Stimulated activated naive B cell treated with anti-CD40 and anti-IgM and Interleukin-4, amounts not matched to agents 10 μg/mL and 1 μg/mL and 100 μg/mL, for 72 hours (primary cell): Measurements from ENCODE around the gene KRTAP10-5.
"Not testable (repeated sequence)": the region's sequence is repeated elsewhere in the genome, so short reads cannot be mapped to it uniquely, and the experiment has no call there.

Source experiments
- ATAC-seq, 2 donors: fragments of 150-1000 bp; cut with Tn5 transposase; replicated peaks; 2 replicates each; pipeline ENCODE4 v1.10.0; 2021; ENCODE audit warnings: moderate library complexity in 1 of 2
- DNase-seq: peaks from one replicate; pipeline ENCODE4 v3.0.0; 2021
- H3K27ac Mint-ChIP-seq: one replicate; pipeline ENCODE4 v1.8.0; 2022; ENCODE audit warnings: mild to moderate bottlenecking, mixed read lengths
- H3K27me3 Mint-ChIP-seq, 2 donors: one replicate each; pipeline ENCODE4 v1.8.0; 2022; ENCODE audit warnings: mixed read lengths in 2 of 2
- H3K36me3 Mint-ChIP-seq, 2 donors: one replicate each; pipeline ENCODE4 v1.8.0; 2022; ENCODE audit warnings: mixed read lengths in 2 of 2, mild to moderate bottlenecking in 1 of 2
- H3K4me1 Mint-ChIP-seq, 2 donors: one replicate each; pipeline ENCODE4 v1.8.0; 2022; ENCODE audit warnings: mixed read lengths in 2 of 2, mild to moderate bottlenecking in 1 of 2
- H3K4me3 Mint-ChIP-seq, 2 donors: one replicate each; pipeline ENCODE4 v1.8.0; 2022; ENCODE audit warnings: mild to moderate bottlenecking in 2 of 2, mixed read lengths in 2 of 2, moderate library complexity in 1 of 2
- H3K9me3 Mint-ChIP-seq, 2 donors: one replicate each; pipeline ENCODE4 v1.8.0; 2022; ENCODE audit warnings: mixed read lengths in 2 of 2, mild to moderate bottlenecking in 1 of 2

The KRTAP10-5 gene

GRCh38 chr21:44615911-44616590 is 35.6 kb upstream of the KRTAP10-5 start:
- H3K9me3 Mint-ChIP-seq: peaks cover 17 to 28% of the 10 kb centered on the region in 2 donors
- no peak overlapping the region for H3K27ac Mint-ChIP-seq
- peaks cover 17 to 24% of the 10 kb centered on the region in 2 donors for H3K27me3 Mint-ChIP-seq
- H3K36me3 Mint-ChIP-seq: peaks cover 4 to 27% of the 10 kb centered on the region in 2 donors
- H3K4me3 Mint-ChIP-seq: no peak overlapping the region
- ATAC-seq (no peak), DNase-seq (no peak)
- peaks cover 10 to 11% of the 10 kb centered on the region in 2 donors for H3K4me1 Mint-ChIP-seq

GRCh38 chr21:44615466-44615865 is 35.1 kb upstream of the KRTAP10-5 start:
- no peak for DNase-seq
- peaks cover 10 to 11% of the 10 kb centered on the region in 2 donors for H3K4me1 Mint-ChIP-seq
- H3K27me3 Mint-ChIP-seq: peaks cover 17 to 24% of the 10 kb centered on the region in 2 donors
- no peak for ATAC-seq
- peaks cover 20 to 23% of the 10 kb centered on the region in 2 donors for H3K9me3 Mint-ChIP-seq
- no peak overlapping the region for H3K27ac Mint-ChIP-seq
- H3K4me3 Mint-ChIP-seq: no peak overlapping the region
- H3K36me3 Mint-ChIP-seq: peaks cover 3 to 23% of the 10 kb centered on the region in 2 donors

- Mint-ChIP-seq H3K4me1 (peaks cover 10 to 11% of the 10 kb centered on the region in 2 donors), H3K9me3 (peaks cover 21 to 22% of the 10 kb centered on the region in 2 donors), H3K27ac (no peak overlapping the region), H3K27me3 (peaks cover 17 to 24% of the 10 kb centered on the region in 2 donors), H3K36me3 (peaks cover 3 to 21% of the 10 kb centered on the region in 2 donors), H3K4me3 (no peak overlapping the region)
- ATAC-seq (no peak), DNase-seq (no peak)
These were observed 34.6 kb upstream of the KRTAP10-5 start for GRCh38 chr21:44614961-44615391.

- H3K27ac Mint-ChIP-seq: no peak overlapping the region
- H3K27me3 Mint-ChIP-seq: peaks cover 21 to 24% of the 10 kb centered on the region in 2 donors
These were observed 33.8 kb upstream of the KRTAP10-5 start for GRCh38 chr21:44614161-44614631.

GRCh38 chr21:44613386-44614155 is 33.2 kb upstream of the KRTAP10-5 start:
- H3K27me3 Mint-ChIP-seq: peaks cover 24 to 27% of the 10 kb centered on the region in 2 donors
- no peak overlapping the region for H3K27ac Mint-ChIP-seq
- H3K9me3 Mint-ChIP-seq: peaks cover 20 to 26% of the 10 kb centered on the region in 2 donors
- no peak overlapping the region for H3K4me3 Mint-ChIP-seq
- H3K36me3 Mint-ChIP-seq: peaks cover 3 to 8% of the 10 kb centered on the region in 2 donors
- ATAC-seq (no peak), DNase-seq (no peak)
- H3K4me1 Mint-ChIP-seq: peaks cover 4 to 5% of the 10 kb centered on the region in 2 donors

More at GRCh38 chr21:44614161-44614631, 33.8 kb upstream of the KRTAP10-5 start:
- Mint-ChIP-seq H3K36me3 (peaks cover 3 to 13% of the 10 kb centered on the region in 2 donors), H3K9me3 (peaks cover 21 to 23% of the 10 kb centered on the region in 2 donors), H3K4me3 (no peak overlapping the region), H3K4me1 (peaks cover 10 to 11% of the 10 kb centered on the region in 2 donors)
- DNase-seq: no peak
- no peak for ATAC-seq

- DNase-seq: no peak
- Mint-ChIP-seq H3K27me3 (peaks cover 26 to 27% of the 10 kb centered on the region in 2 donors), H3K4me1 (no peaks in the 10 kb centered on the region), H3K4me3 (no peak overlapping the region), H3K36me3 (peaks cover 3 to 8% of the 10 kb centered on the region in 2 donors), H3K9me3 (peaks cover 19 to 26% of the 10 kb centered on the region in 2 donors), H3K27ac (no peak overlapping the region)
- ATAC-seq: no peak
These were observed 32.3 kb upstream of the KRTAP10-5 start for GRCh38 chr21:44612669-44613229.

- no peak within 1 kb of the TSS for H3K4me3 Mint-ChIP-seq
- DNase-seq: no peak
- no peaks in the 10 kb centered on the region for H3K4me1 Mint-ChIP-seq
- peaks cover 28 to 30% of the 10 kb centered on the region in 2 donors for H3K27me3 Mint-ChIP-seq
- H3K36me3 Mint-ChIP-seq: peaks cover 3 to 8% of the 10 kb centered on the region in 2 donors
- no peak within 1 kb of the TSS for H3K27ac Mint-ChIP-seq
- H3K9me3 Mint-ChIP-seq: peaks cover 19 to 26% of the 10 kb centered on the region in 2 donors
- no peak for ATAC-seq
These were observed 31.7 kb upstream of the KRTAP10-5 start, which contains the start of gene KRTAP10-8 for GRCh38 chr21:44612029-44612486. TSS of gene KRTAP10-8 (plus strand) at chr21:44612079. CDS start at chr21:44612101, 22 bp downstream.

- Mint-ChIP-seq H3K36me3 (peaks cover 3 to 8% of the 10 kb centered on the region in 2 donors), H3K27me3 (peaks cover 32% of the 10 kb centered on the region in 2 donors), H3K4me3 (no peak overlapping the region), H3K27ac (no peak overlapping the region), H3K9me3 (peaks cover 20 to 26% of the 10 kb centered on the region in 2 donors), H3K4me1 (no peaks in the 10 kb centered on the region)
- ATAC-seq: no peak
- DNase-seq: no peak
These were observed 31.1 kb upstream of the KRTAP10-5 start for GRCh38 chr21:44611551-44611950.

GRCh38 chr21:44610157-44610843 is 29.9 kb upstream of the KRTAP10-5 start:
- not testable (repeated sequence) for H3K36me3 Mint-ChIP-seq, H3K27ac Mint-ChIP-seq, H3K4me1 Mint-ChIP-seq, DNase-seq, ATAC-seq, H3K4me3 Mint-ChIP-seq
- H3K27me3 Mint-ChIP-seq: peaks cover 36 to 40% of the 10 kb centered on the region in 2 donors
- peaks cover 22 to 26% of the 10 kb centered on the region in 2 donors for H3K9me3 Mint-ChIP-seq

- H3K27ac Mint-ChIP-seq: no peak overlapping the region
- H3K36me3 Mint-ChIP-seq: peaks cover 3 to 8% of the 10 kb centered on the region in 2 donors
- no peak for DNase-seq
- H3K9me3 Mint-ChIP-seq: peaks cover 22 to 26% of the 10 kb centered on the region in 2 donors
- ATAC-seq: no peak
- H3K27me3 Mint-ChIP-seq: peaks cover 36 to 44% of the 10 kb centered on the region in 2 donors
- no peak overlapping the region for H3K4me3 Mint-ChIP-seq
- H3K4me1 Mint-ChIP-seq: no peaks in the 10 kb centered on the region
These were observed 28.8 kb upstream of the KRTAP10-5 start for GRCh38 chr21:44609193-44609592.

- Mint-ChIP-seq H3K9me3 (peaks cover 20 to 22% of the 10 kb centered on the region in 2 donors), H3K4me1 (no peaks in the 10 kb centered on the region), H3K27ac (no peak overlapping the region), H3K36me3 (peaks cover 2 to 4% of the 10 kb centered on the region in 2 donors), H3K4me3 (no peak overlapping the region), H3K27me3 (peaks cover 33 to 53% of the 10 kb centered on the region in 2 donors)
- DNase-seq (no peak), ATAC-seq (no peak)
These were observed 26.1 kb upstream of the KRTAP10-5 start for GRCh38 chr21:44606495-44606894.

- H3K27me3 Mint-ChIP-seq: peaks cover 45 to 59% of the 10 kb centered on the region in 2 donors
- peaks cover 3 to 5% of the 10 kb centered on the region in 2 donors for H3K9me3 Mint-ChIP-seq
- H3K4me3 Mint-ChIP-seq: no peak overlapping the region
- ATAC-seq (no peak), DNase-seq (no peak)
- no peak overlapping the region for H3K27ac Mint-ChIP-seq
- no peaks in the 10 kb centered on the region for H3K4me1 Mint-ChIP-seq
- no peaks in the 10 kb centered on the region for H3K36me3 Mint-ChIP-seq
These were observed 23.5 kb upstream of the KRTAP10-5 start for GRCh38 chr21:44603911-44604310.

GRCh38 chr21:44603109-44603875 is 22.9 kb upstream of the KRTAP10-5 start:
- Mint-ChIP-seq H3K27me3 (peaks cover 49 to 61% of the 10 kb centered on the region in 2 donors), H3K9me3 (peaks cover 4 to 7% of the 10 kb centered on the region in 2 donors), H3K36me3 (no peaks in the 10 kb centered on the region), H3K27ac (no peak overlapping the region), H3K4me3 (no peak overlapping the region), H3K4me1 (no peaks in the 10 kb centered on the region)
- DNase-seq: no peak
- no peak for ATAC-seq
